Measurements from ENCODE around the gene RTF2. TPM values are rescaled to one million over a fixed set of nuclear protein-coding genes. Genes with fewer than 3 reads are reported as not detected.

Gene RTF2
- total RNA-seq, 2 experiments from 2014 or later = 106 to 107 TPM

DNA sequence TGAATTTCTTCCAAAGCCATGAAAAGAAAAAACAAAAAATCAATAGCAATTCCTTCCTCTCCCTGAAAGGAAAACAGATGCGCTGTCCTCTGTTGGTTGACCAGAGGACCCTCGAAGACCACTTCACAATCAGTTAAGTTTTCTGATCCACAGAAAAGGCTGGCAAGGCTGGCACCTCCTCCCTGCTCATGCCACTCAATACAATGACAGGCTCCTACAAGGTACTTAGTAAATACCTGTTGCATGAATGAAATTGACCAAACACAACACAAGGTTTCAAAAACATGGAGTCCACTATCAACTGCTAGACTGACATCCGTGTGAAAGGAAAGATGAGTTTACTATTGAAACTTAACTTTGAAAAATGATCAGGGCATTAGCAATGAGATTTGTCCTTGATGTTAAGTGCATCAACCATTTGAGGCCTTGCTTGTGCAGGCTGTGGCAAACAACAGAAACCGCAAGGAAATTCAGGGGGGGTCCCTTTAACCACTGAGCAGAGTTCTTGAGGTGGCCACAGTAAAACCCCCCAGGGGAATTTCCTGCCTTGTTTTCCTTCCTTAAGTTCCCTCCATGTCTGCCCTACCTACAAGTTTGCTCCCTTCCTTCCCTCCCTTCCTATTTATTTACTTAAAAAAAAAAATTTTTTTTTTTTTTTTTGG is 27.9 kb upstream of the RTF2 start:
- H3K4me1 Mint-ChIP-seq = peaks cover 45% of the 10 kb centered on the region
- peak overlapping the region; percentile 90 for H3K27ac Mint-ChIP-seq
- H3K36me3 Mint-ChIP-seq (ENCODE audit: low read depth) = peaks cover 19% of the 10 kb centered on the region
- no peaks in the 10 kb centered on the region for H3K9me3 Mint-ChIP-seq
- POLR2A ChIA-PET = interaction anchor here (0.6 kb wide), 1 partner anchor 22 kb away, joined by 3 read pairs; no protein-coding TSS in a partner anchor
- H3K27me3 Mint-ChIP-seq = no peaks in the 10 kb centered on the region
- CTCF ChIA-PET = interaction anchor here (0.5 to 2.5 kb wide), 6 partner anchors 12 to 91 kb away, joined by 3 to 6 read pairs (median 4); no protein-coding TSS in a partner anchor
- H3K4me3 Mint-ChIP-seq = peak overlapping the region; percentile 42
- DNase-seq = peak; percentile 71

DNA sequence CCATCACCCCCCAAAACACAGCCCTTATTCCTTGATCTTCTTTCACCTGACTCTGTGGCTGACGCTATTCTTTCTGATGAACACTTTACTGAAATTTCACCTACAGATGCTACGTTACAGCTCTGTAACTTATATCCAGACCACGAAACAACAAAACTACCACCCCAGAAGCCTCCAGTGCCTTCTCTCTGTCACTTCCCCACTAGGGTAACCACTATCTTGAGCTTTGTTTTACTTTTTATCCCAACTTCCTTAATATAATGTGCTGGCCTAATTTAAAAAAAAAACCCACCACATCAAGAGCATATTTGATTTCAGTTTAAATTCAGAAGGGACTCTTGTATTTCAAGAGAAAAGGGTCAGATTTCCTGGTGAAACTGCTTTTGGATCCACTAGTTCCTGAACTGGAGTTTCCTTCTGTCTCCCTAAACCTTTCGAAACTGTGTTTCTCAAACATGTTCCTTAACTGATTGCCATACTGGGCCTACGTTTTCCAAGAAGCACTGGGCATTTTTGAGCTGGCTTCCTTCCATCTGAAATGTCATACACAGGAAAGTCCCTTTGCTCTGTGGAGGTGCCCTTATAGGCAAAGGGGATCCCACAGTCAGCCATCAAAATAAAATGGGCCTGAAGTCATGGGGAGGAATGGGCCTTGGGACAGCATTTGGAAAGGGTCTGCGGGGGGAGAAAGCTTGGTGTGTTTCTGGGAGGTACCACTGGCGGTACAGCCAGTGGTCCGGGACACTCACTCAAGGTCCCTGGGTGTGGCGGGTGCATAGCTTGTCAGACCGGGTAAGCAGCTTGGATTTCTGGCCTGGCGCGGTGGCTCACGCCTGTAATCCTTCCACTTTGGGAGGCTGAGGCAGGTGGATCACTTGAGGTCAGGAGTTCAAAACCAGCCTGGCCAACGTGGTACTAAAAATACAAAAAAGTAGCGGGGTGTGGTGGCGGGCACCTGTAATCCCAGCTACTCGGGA is 25.8 kb upstream of the RTF2 start:
- DNase-seq = no peak
- POLR2A ChIA-PET = no interaction called here

DNA sequence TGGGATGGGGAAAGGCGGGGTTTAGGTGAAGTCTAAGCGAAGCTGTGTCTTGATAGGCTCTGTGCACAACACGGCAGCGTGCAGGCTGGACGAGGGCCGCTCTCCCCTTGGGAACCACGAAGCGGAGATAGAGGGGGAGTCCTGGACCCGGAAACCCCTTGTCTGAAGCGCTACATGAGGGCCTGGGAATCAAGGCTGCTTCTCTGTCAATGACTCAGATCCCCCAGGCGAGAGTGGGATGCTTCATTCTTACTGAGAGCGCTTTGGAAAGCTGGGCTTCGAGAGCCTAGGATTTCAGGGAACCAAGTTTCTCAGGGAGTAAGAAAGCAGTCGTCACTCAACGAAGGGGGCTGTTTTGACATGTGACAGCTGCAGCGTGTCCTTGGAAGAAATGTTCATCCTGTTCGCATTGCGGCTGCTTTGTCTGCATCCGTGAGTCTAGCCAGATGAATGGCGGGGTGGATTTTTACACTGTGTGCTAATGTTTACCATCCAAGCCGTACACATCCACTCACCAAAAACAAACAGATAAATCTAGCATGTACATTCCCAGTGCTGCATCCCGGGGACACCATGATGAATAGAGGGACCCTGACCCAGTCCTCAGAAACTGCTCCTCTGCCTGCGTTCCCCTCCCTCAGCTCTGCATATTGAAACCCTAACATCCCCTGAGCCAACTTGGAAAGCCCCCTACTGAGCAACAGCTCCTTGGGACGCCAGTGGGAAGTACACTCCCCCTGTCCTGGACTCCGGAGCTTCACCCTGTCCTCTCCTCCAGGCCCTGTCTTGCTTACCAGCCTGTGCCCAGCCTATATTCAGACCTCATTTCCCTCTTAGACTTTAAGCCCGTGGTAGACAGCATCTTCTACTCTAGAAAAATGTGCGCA is 24.5 kb upstream of the RTF2 start:
- ChIA-PET CTCF (interaction anchor here (0.9 to 2.7 kb wide), 7 partner anchors 10 to 32 kb away, joined by 3 to 13 read pairs (median 4); partner anchors contain the start of gene CASS4), POLR2A (no interaction called here)
- Mint-ChIP-seq H3K4me3 (no peak overlapping the region), H3K9me3 (no peaks in the 10 kb centered on the region), H3K4me1 (peaks cover 38% of the 10 kb centered on the region), H3K27me3 (no peaks in the 10 kb centered on the region), H3K36me3 (ENCODE audit: low read depth) (peaks cover 15% of the 10 kb centered on the region), H3K27ac (no peak overlapping the region)
- DNase-seq = no peak

More for the DNA sequence above, 25.8 kb upstream of the RTF2 start:
- CTCF ChIA-PET = interaction anchor here (0.8 to 2.7 kb wide), 8 partner anchors 9 to 28 kb away, joined by 3 to 13 read pairs (median 3); no protein-coding TSS in a partner anchor
- H3K27me3 Mint-ChIP-seq = no peaks in the 10 kb centered on the region
- H3K9me3 Mint-ChIP-seq = no peaks in the 10 kb centered on the region
- H3K4me1 Mint-ChIP-seq = peaks cover 44% of the 10 kb centered on the region
- peaks cover 17% of the 10 kb centered on the region for H3K36me3 Mint-ChIP-seq (ENCODE audit: low read depth)
- no peak overlapping the region for H3K4me3 Mint-ChIP-seq
- peak overlapping the region; percentile 38 for H3K27ac Mint-ChIP-seq

DNA sequence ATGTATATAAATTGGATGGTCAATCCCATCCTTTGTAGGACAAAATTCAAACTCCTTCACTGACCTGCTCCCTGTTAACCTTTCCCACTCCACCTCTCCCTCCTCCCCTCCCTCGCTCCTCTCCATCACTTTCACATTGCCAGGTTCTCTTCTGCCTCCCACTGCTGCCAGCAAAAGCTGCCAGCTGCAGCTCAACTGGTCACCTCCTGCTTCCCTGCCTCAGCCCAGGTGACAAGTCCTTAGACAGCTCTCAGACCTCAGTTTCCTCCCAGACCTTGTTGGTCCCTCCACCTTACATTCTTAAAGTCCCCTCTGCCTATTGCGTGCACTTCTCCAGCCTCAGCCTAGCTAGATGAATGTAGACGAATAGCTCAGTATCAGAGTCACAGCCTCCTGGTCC is 23.3 kb upstream of the RTF2 start:
- Mint-ChIP-seq H3K27me3 (no peaks in the 10 kb centered on the region), H3K4me3 (no peak overlapping the region), H3K9me3 (no peaks in the 10 kb centered on the region), H3K4me1 (peaks cover 30% of the 10 kb centered on the region), H3K27ac (no peak overlapping the region), H3K36me3 (ENCODE audit: low read depth) (peaks cover 17% of the 10 kb centered on the region)
- no peak for DNase-seq
- POLR2A ChIA-PET = no interaction called here
- CTCF ChIA-PET = interaction anchor here (0.7 to 1.3 kb wide), 4 partner anchors 11 to 34 kb away, joined by 3 to 4 read pairs (median 4); partner anchors contain the start of gene CASS4

DNA sequence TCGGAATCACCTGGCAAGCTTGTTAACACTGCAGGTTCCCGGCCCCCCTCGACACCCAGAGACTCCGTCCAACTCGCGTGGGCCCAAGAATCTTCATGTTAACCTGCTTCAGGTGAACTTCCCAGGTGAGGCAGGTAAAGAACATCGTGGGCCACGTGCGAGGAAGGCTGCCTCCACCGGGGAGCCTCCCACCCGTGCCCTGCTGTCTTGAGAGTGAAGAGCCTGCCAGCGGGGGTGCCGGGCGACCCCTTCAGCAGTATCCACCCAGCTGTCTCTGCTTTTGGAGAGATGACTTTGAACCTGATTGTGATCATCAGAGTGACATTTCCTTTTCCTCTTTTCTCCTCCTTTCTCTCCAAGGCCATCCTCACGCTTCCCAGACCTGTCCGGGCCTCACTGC is 22.9 kb upstream of the RTF2 start:
- Mint-ChIP-seq H3K27ac (peak overlapping the region; percentile 52), H3K27me3 (no peaks in the 10 kb centered on the region), H3K9me3 (no peaks in the 10 kb centered on the region), H3K4me3 (no peak overlapping the region), H3K4me1 (peaks cover 26% of the 10 kb centered on the region), H3K36me3 (ENCODE audit: low read depth) (peaks cover 17% of the 10 kb centered on the region)
- DNase-seq = no peak
- POLR2A ChIA-PET = no interaction called here
- CTCF ChIA-PET = interaction anchor here (0.7 kb wide), 2 partner anchors 12 to 24 kb away, joined by 3 to 4 read pairs; no protein-coding TSS in a partner anchor

DNA sequence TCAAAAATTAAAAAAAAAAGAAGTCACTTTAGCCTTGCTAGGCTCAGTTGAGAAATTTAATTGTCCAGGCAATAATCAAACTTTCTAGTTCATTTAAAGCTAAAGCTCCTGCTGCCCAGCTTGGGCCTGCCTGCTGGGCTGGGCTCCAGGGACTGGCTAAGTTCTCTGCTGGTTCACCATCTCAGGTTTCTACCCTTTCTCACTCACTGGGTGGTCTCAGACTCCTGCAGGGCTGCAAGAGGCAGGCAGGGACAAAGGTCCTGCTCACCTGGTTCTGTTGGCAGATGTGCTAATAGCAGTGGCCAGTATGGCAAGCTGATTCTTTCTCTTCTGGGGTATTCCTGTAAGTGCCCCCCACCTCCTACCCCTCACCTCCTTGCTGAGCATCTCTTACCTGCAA is 21.2 kb upstream of the RTF2 start:
- Mint-ChIP-seq H3K27me3 (no peaks in the 10 kb centered on the region), H3K27ac (no peak overlapping the region), H3K9me3 (no peaks in the 10 kb centered on the region), H3K36me3 (ENCODE audit: low read depth) (peaks cover 24% of the 10 kb centered on the region), H3K4me1 (peaks cover 16% of the 10 kb centered on the region), H3K4me3 (no peak overlapping the region)
- POLR2A ChIA-PET = no interaction called here
- DNase-seq = no peak
- CTCF ChIA-PET = interaction anchor here (1.2 kb wide), 1 partner anchor 18 kb away, joined by 3 read pairs; no protein-coding TSS in a partner anchor

DNA sequence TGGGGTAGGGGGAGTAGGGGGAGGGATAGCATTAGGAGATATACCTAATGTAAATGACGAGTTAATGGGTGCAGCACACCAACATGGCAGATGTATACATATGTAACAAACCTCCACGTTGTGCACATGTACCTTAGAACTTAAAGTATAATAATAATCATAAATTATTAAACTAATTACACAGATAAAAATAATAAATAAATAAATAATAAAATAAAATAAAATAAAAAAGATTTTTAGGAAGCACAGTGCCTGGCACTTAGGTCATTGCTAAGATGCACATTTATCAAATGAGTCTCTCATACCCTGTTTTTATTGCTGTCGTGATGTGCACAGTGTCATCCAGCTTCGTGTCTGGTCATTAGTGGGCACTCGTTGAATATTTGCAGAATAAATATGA is 19.0 kb upstream of the RTF2 start:
- DNase-seq = no peak
- Mint-ChIP-seq H3K36me3 (ENCODE audit: low read depth) (peaks cover 20% of the 10 kb centered on the region), H3K4me1 (peaks cover 4% of the 10 kb centered on the region), H3K27me3 (no peaks in the 10 kb centered on the region), H3K27ac (no peak overlapping the region), H3K4me3 (no peak overlapping the region), H3K9me3 (no peaks in the 10 kb centered on the region)
- ChIA-PET POLR2A (no interaction called here), CTCF (no interaction called here)

DNA sequence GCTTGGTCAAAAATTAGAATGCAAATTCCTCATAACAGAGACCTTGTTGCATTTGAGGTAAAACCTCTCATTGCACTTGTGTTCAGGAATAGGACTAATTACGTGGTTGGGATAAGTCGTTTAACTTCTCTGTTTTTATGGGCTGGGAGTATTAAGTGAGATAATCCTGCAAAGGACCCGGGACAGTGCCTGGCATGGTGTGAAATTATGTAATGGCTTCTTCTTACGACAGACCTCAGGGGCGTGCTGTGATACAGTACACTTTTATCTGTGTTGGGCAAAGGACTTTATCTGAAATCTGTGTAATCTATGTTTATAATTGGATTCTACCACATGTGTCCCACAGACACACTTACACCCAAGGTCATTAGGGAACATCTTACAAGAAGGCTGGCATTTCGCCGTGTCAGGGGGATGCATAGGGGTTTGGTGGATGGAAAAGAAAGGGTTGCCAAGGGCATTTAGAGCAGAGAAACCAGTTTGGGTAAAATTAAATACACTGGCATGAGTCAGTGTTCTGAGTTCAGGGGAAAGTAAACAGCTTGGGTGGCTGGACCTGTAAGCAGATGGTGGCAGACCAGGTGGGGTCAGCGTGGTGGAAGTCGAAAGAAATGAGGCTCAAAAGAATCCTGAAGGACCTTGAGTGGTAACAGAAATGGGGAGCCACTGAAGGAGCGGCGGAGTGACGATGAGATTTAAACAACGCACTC is 17.2 kb upstream of the RTF2 start:
- Mint-ChIP-seq H3K4me1 (peaks cover 13% of the 10 kb centered on the region), H3K36me3 (ENCODE audit: low read depth) (peaks cover 24% of the 10 kb centered on the region), H3K4me3 (no peak overlapping the region), H3K27me3 (no peaks in the 10 kb centered on the region), H3K27ac (no peak overlapping the region), H3K9me3 (peaks cover 2% of the 10 kb centered on the region)
- ChIA-PET CTCF (interaction anchor here (1.1 to 1.5 kb wide), 3 partner anchors 11 to 18 kb away, joined by 4 to 6 read pairs (median 5); no protein-coding TSS in a partner anchor), POLR2A (no interaction called here)
- no peak for DNase-seq

DNA sequence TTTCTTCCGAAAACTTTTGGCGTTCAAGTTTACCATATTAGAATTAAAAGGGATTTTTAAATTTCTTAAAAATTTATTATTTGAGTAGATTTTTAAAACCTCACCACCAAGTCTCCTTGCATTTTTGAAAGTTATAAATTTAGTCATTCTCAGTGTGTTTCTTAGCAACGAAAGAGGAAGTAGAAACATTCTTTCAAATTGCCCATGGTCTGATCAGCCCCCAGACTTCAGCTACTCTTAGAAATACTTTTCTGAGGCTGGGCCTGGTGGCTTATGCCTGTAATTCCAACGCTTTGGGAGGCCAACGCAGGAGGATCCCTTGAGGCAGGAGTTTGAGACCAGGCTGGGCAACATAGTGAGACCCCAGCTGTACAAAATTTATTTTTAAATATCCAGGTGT is 15.1 kb upstream of the RTF2 start:
- ChIA-PET CTCF (interaction anchor here (1.7 to 2.9 kb wide), 3 partner anchors 10 to 13 kb away, joined by 6 to 13 read pairs (median 7); no protein-coding TSS in a partner anchor), POLR2A (no interaction called here)
- peaks cover 18% of the 10 kb centered on the region for H3K4me1 Mint-ChIP-seq
- no peak for DNase-seq
- H3K27ac Mint-ChIP-seq = no peak overlapping the region
- H3K27me3 Mint-ChIP-seq = no peaks in the 10 kb centered on the region
- H3K4me3 Mint-ChIP-seq = no peak overlapping the region
- peaks cover 25% of the 10 kb centered on the region for H3K36me3 Mint-ChIP-seq (ENCODE audit: low read depth)
- peaks cover 2% of the 10 kb centered on the region for H3K9me3 Mint-ChIP-seq

DNA sequence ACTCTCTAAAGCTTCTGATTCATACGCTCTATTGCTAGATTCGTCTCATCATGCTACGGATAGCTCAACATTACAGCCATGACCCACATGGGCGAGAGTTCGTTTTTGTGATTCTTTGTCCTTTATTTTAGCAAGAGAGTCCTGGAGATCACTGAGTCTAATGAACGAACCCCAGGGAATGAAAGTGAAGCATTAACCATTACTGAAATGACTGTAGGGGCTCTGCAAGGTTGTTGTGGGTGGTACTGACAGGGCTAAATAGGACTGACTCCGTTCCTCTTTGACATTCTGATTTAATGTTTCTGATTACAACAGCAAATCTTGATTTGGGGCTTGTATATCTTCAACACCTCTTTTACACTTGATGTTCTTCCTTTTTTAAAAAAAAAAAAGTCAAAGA is 13.7 kb upstream of the RTF2 start:
- DNase-seq = no peak
- Mint-ChIP-seq H3K4me3 (no peak overlapping the region), H3K27me3 (no peaks in the 10 kb centered on the region), H3K4me1 (peaks cover 23% of the 10 kb centered on the region), H3K9me3 (peaks cover 2% of the 10 kb centered on the region), H3K36me3 (ENCODE audit: low read depth) (peaks cover 29% of the 10 kb centered on the region), H3K27ac (peak overlapping the region; percentile 38)
- CTCF ChIA-PET = interaction anchor here (0.8 to 2.9 kb wide), 6 partner anchors 9 to 978 kb away, joined by 3 to 13 read pairs (median 5); partner anchors contain the start of genes AURKA and CSTF1
- POLR2A ChIA-PET = no interaction called here

DNA sequence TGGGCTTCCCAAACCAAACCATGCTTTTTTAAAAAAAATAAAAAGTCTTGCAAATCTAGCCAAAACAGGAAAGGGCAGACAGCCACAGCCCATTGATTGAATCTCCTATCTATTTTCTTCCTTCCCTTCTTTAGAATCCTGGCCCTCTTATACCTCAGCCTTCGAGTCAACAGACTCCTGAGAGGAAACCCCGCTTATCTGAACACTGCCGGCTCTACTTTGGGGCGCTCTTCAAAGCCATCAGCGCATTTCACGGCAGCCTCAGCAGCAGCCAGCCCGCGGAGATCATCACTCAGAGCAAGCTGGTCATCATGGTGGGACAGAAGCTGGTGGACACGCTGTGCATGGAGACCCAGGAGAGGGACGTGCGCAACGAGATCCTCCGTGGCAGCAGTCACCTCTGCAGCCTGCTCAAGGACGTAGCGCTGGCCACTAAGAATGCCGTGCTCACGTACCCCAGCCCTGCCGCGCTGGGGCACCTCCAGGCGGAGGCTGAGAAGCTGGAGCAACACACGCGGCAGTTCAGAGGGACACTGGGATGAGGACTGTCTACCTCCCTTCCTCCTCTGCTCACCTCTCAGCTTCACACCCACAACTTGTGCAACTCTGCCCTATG is 10.1 kb upstream of the RTF2 start:
- peak overlapping the region; percentile 73 for H3K27ac Mint-ChIP-seq
- peaks cover 20% of the 10 kb centered on the region for H3K36me3 Mint-ChIP-seq (ENCODE audit: low read depth)
- CTCF ChIA-PET = interaction anchor here (0.7 to 1.4 kb wide), 3 partner anchors 11 to 25 kb away, joined by 3 to 4 read pairs (median 3); no protein-coding TSS in a partner anchor
- POLR2A ChIA-PET = no interaction called here
- peaks cover 53% of the 10 kb centered on the region for H3K4me1 Mint-ChIP-seq
- DNase-seq = no peak
- H3K4me3 Mint-ChIP-seq = no peak overlapping the region
- peaks cover 2% of the 10 kb centered on the region for H3K9me3 Mint-ChIP-seq
- H3K27me3 Mint-ChIP-seq = no peaks in the 10 kb centered on the region
